ENCODE results near the gene KRT33B. TPM values are rescaled to one million over a fixed set of nuclear protein-coding genes. Genes with fewer than 3 reads are reported as not detected.

KRT33B gene
- total RNA-seq (2022; extraction: Qiagen RNA extraction; ENCODE audit: low read depth): 0.05 to 0.13 TPM (median 0.10 TPM) in 3 of 5 replicates, not detected in the others

DNA sequence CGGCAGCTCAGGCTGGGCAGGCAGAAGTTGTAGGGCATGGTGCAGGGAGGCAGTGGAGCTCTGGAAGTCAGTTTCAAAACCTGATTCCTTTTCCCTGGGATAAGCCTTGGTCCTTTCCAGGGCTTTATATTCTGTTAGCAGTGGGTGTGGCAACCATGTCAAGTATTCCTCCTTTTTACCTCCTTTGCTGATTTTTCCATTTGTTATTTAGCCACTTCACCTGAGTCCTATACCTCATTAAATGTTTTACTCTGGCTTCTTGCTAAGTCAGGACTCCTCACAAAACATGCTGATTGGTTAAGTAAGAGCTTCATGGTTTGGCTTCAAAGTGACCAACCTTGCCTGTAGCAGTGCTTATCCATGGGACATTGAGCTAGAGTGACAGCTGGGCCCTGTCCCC is at the start of gene KRT33B:
KRT33B (minus strand) TSS at position 101 of the 400 bp plus-strand sequence; CDS start at position 38, 63 bp downstream.

DNA sequence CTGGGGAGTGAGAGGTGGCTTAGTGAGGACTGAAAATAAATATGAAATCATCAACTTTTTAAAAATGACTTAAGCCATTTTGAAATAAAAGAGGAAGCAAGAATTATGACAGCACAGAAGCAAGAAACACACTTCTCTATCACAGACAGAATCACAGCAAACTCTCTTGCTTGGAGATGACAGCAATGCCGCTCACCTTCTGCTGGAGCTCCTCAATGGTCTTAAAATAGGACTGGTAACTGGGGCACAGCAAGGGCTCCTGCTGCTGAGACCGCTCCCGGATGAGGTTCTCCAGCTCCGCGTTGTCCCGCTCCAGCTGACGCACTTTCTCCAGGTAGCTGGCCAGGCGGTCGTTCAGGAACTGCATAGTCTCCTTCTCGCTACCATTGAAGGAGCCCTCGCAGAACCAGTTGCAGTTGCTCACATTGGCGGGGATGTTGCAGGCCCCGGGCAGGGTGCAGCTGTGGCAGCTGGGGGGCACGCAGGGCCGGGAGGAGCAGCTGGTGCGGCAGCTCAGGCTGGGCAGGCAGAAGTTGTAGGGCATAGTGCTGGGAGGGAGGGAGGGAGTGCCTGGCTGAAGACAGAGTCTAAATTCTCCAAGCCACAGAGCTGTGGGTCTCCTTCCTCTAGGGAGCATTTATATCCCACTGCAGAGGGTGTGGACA is 27.5 kb upstream of the KRT33B start, which contains the start of gene KRT31:
KRT31 (minus strand) TSS at position 613 of the 665 bp plus-strand sequence; CDS start at position 544, 69 bp downstream.

DNA sequence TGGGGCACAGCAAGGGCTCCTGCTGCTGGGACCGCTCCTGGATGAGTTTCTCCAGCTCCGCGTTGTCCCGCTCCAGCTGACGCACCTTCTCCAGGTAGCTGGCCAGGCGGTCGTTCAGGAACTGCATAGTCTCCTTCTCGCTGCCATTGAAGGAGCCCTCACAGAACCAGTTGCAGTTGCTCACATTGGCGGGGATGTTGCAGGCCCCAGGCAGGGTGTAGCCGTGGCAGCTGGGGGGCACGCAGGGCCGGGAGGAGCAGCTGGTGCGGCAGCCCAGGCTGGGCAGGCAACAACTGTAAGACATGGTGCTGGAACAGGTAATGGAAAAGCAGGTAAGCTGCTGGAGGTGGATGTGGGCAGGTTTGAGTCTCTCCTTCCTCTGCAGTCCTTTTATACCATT is 12.3 kb upstream of the KRT33B start, which contains the start of gene KRT34:
KRT34 (minus strand) TSS at position 364 of the 400 bp plus-strand sequence; CDS start at position 304, 60 bp downstream.

DNA sequence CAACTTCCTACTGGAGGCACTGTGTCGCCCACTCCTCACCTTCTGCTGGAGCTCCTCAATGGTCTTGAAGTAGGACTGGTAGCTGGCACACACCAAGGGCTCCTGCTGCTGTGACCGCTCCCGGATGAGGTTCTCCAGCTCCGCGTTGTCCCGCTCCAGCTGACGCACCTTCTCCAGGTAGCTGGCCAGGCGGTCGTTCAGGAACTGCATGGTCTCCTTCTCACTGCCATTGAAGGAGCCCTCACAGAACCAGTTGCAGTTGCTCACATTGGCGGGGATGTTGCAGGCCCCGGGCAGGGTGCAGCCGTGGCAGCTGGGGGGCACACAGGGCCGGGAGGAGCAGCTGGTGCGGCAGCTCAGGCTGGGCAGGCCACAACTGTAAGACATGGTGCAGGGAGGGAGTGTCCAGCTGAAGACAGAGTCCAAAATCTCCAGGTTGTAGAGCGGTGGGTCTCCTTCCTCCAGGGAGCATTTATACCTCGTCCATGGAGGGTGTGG is 19.2 kb downstream of the KRT33B start, which contains the start of gene KRT33A:
KRT33A (minus strand) TSS at position 448 of the 498 bp plus-strand sequence; CDS start at position 387, 61 bp downstream.

DNA sequence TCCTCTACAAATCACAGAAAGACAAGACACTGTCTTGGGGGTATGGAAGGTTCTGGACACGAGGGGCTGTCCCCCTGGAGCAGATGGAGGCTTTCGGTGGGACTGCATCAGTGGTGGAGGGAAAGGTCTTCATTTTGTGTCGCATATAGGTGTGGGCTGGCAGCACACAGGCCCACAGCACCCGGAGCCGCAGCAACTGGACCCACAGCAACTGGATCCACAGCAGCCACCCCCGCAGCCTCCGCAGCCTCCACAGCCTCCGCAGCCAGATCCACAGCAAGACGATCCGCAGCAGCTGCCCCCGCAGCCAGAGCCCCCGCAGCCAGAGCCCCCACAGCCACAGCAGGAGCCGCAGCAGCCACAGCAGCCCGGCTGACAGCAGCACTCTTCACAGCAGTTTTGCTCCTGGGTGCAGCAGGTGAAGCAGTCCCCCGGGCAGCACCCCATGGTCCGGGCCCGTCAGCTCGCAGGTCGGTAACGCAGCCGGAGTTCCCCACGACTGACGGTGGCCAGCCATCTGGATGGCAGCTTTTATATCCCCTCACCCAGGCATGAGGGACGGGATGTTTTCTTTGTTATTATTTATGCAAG is 54.3 kb downstream of the KRT33B start, which contains the start of gene KRTAP17-1:
KRTAP17-1 (minus strand) TSS at position 507 of the 591 bp plus-strand sequence; CDS start at position 447, 60 bp downstream.

Other genes with a start within 250 kb of the KRT33B start
- not detected in 5 replicates for gene KRTAP4-12, start 245.6 kb downstream of the KRT33B start, total RNA-seq (2022; extraction: Qiagen RNA extraction; ENCODE audit: low read depth)
- not detected in 5 replicates for gene KRTAP4-6, start 229.3 kb downstream of the KRT33B start, total RNA-seq (2022; extraction: Qiagen RNA extraction; ENCODE audit: low read depth)
- gene KRTAP4-5, start 220.0 kb downstream of the KRT33B start, total RNA-seq (2022; extraction: Qiagen RNA extraction; ENCODE audit: low read depth): not detected in 5 replicates
- gene KRTAP4-4, start 209.1 kb downstream of the KRT33B start, total RNA-seq (2022; extraction: Qiagen RNA extraction; ENCODE audit: low read depth): not detected in 5 replicates
- not detected in 5 replicates for gene KRTAP4-3, start 201.6 kb downstream of the KRT33B start, total RNA-seq (2022; extraction: Qiagen RNA extraction; ENCODE audit: low read depth)
- not detected in 5 replicates for gene KRTAP4-2, start 191.6 kb downstream of the KRT33B start, total RNA-seq (2022; extraction: Qiagen RNA extraction; ENCODE audit: low read depth)
- gene KRTAP4-1, start 184.9 kb downstream of the KRT33B start, total RNA-seq (2022; extraction: Qiagen RNA extraction; ENCODE audit: low read depth): 0.07 to 0.56 TPM (median 0.26 TPM) in 4 of 5 replicates, not detected in the other
- gene KRTAP9-1, start 179.9 kb downstream of the KRT33B start, total RNA-seq (2022; extraction: Qiagen RNA extraction; ENCODE audit: low read depth): not detected in 5 replicates
- gene KRTAP9-2, start 143.2 kb downstream of the KRT33B start, total RNA-seq (2022; extraction: Qiagen RNA extraction; ENCODE audit: low read depth): not detected in 5 replicates
- not detected in 5 replicates for gene KRTAP9-3, start 137.4 kb downstream of the KRT33B start, total RNA-seq (2022; extraction: Qiagen RNA extraction; ENCODE audit: low read depth)
- gene KRTAP9-8, start 131.8 kb downstream of the KRT33B start, total RNA-seq (2022; extraction: Qiagen RNA extraction; ENCODE audit: low read depth): not detected in 5 replicates
- gene KRTAP9-4, start 120.1 kb downstream of the KRT33B start, total RNA-seq (2022; extraction: Qiagen RNA extraction; ENCODE audit: low read depth): not detected in 5 replicates
- gene KRTAP9-9, start 114.4 kb downstream of the KRT33B start, total RNA-seq (2022; extraction: Qiagen RNA extraction; ENCODE audit: low read depth): not detected in 5 replicates
- gene KRTAP9-6, start 104.4 kb downstream of the KRT33B start, total RNA-seq (2022; extraction: Qiagen RNA extraction; ENCODE audit: low read depth): not detected in 5 replicates
- not detected in 5 replicates for gene KRTAP9-7, start 94.1 kb downstream of the KRT33B start, total RNA-seq (2022; extraction: Qiagen RNA extraction; ENCODE audit: low read depth)
- not detected in 5 replicates for gene KRTAP29-1, start 67.0 kb downstream of the KRT33B start, total RNA-seq (2022; extraction: Qiagen RNA extraction; ENCODE audit: low read depth)
- gene KRTAP16-1, start 60.5 kb downstream of the KRT33B start, total RNA-seq (2022; extraction: Qiagen RNA extraction; ENCODE audit: low read depth): not detected in 5 replicates
- gene KRTAP17-1, start 54.1 kb downstream of the KRT33B start, total RNA-seq (2022; extraction: Qiagen RNA extraction; ENCODE audit: low read depth): not detected in 5 replicates
- gene KRT33A, start 19.0 kb downstream of the KRT33B start, total RNA-seq (2022; extraction: Qiagen RNA extraction; ENCODE audit: low read depth): not detected in 5 replicates
- 0.25 to 0.64 TPM (median 0.35 TPM) in 5 replicates for gene KRT34, start 12.5 kb upstream of the KRT33B start, total RNA-seq (2022; extraction: Qiagen RNA extraction; ENCODE audit: low read depth)
- gene KRT31, start 27.8 kb upstream of the KRT33B start, total RNA-seq (2022; extraction: Qiagen RNA extraction; ENCODE audit: low read depth): not detected in 5 replicates
- not detected in 5 replicates for gene KRT37, start 54.8 kb upstream of the KRT33B start, total RNA-seq (2022; extraction: Qiagen RNA extraction; ENCODE audit: low read depth)
- not detected in 5 replicates for gene KRT38, start 71.2 kb upstream of the KRT33B start, total RNA-seq (2022; extraction: Qiagen RNA extraction; ENCODE audit: low read depth)
- gene KRT32, start 97.6 kb upstream of the KRT33B start, total RNA-seq (2022; extraction: Qiagen RNA extraction; ENCODE audit: low read depth): 0.06 to 0.08 TPM in 2 of 5 replicates, not detected in the others
- not detected in 5 replicates for gene KRT35, start 111.3 kb upstream of the KRT33B start, total RNA-seq (2022; extraction: Qiagen RNA extraction; ENCODE audit: low read depth)
- not detected in 5 replicates for gene KRT36, start 120.1 kb upstream of the KRT33B start, total RNA-seq (2022; extraction: Qiagen RNA extraction; ENCODE audit: low read depth)
- 0.16 to 0.30 TPM (median 0.20 TPM) in 5 replicates for gene KRT13, start 135.8 kb upstream of the KRT33B start, total RNA-seq (2022; extraction: Qiagen RNA extraction; ENCODE audit: low read depth)
- gene KRT15, start 149.1 kb upstream of the KRT33B start, total RNA-seq (2022; extraction: Qiagen RNA extraction; ENCODE audit: low read depth): 3.5 to 6.2 TPM (median 5.4 TPM) in 5 replicates
- 43.9 to 68.3 TPM (median 57.0 TPM) in 5 replicates for gene KRT19, start 158.5 kb upstream of the KRT33B start, total RNA-seq (2022; extraction: Qiagen RNA extraction; ENCODE audit: low read depth)
- gene KRT9, start 202.2 kb upstream of the KRT33B start, total RNA-seq (2022; extraction: Qiagen RNA extraction; ENCODE audit: low read depth): not detected in 5 replicates
- gene KRT14, start 217.1 kb upstream of the KRT33B start, total RNA-seq (2022; extraction: Qiagen RNA extraction; ENCODE audit: low read depth): 0.14 to 0.30 TPM (median 0.16 TPM) in 3 of 5 replicates, not detected in the others
- gene KRT16, start 243.0 kb upstream of the KRT33B start, total RNA-seq (2022; extraction: Qiagen RNA extraction; ENCODE audit: low read depth): 0.43 to 0.96 TPM (median 0.73 TPM) in 5 replicates

Measured in A549 treated with CpdA at 1 μM for 4 hours (cell line).